ENCODE data around the gene GALNT1.

GALNT1 gene

DNA sequence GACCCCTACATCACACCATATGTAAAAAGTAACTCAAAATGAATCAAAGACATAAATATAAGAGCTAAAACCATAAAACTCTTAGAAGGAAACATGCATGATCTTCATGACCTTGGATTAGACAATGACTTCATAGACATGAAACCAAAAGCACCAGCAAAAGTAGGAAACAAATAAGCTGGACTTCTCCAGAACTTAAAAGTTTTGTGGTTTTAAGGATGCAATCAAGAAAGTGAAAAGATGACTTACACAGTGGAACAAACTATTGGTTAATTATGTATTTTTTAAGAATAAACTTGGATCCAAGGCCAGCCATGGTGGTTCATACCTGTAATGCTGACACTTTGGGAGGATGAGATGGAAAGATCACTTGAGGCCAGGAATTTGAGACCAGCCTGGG is 150.2 kb downstream of the GALNT1 start:
- Histone ChIP-seq H3K9ac (no peak overlapping the region), H3K27ac (no peak overlapping the region), H3K4me2 (ENCODE audit: low read length) (no peak overlapping the region), H3K4me1 (no peaks in the 10 kb centered on the region), H3K79me2 (no peaks in the 10 kb centered on the region), H3K36me3 (ENCODE audit: control insufficient read depth, insufficient read depth, low read length) (no peaks in the 10 kb centered on the region), H3K4me3 (ENCODE audit: low read depth, low read length) (no peak overlapping the region), H3K27me3 (ENCODE audit: control insufficient read depth, insufficient read depth, low read length) (no peaks in the 10 kb centered on the region), H2AFZ (no peak overlapping the region), H3K9me3 (ENCODE audit: control insufficient read depth, low read length) (no peaks in the 10 kb centered on the region)
- TF ChIP-seq, protein P1, sequence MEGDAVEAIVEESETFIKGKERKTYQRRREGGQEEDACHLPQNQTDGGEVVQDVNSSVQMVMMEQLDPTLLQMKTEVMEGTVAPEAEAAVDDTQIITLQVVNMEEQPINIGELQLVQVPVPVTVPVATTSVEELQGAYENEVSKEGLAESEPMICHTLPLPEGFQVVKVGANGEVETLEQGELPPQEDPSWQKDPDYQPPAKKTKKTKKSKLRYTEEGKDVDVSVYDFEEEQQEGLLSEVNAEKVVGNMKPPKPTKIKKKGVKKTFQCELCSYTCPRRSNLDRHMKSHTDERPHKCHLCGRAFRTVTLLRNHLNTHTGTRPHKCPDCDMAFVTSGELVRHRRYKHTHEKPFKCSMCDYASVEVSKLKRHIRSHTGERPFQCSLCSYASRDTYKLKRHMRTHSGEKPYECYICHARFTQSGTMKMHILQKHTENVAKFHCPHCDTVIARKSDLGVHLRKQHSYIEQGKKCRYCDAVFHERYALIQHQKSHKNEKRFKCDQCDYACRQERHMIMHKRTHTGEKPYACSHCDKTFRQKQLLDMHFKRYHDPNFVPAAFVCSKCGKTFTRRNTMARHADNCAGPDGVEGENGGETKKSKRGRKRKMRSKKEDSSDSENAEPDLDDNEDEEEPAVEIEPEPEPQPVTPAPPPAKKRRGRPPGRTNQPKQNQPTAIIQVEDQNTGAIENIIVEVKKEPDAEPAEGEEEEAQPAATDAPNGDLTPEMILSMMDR (IDR thresholded peaks at IDR 0.05), result no peak

DNA sequence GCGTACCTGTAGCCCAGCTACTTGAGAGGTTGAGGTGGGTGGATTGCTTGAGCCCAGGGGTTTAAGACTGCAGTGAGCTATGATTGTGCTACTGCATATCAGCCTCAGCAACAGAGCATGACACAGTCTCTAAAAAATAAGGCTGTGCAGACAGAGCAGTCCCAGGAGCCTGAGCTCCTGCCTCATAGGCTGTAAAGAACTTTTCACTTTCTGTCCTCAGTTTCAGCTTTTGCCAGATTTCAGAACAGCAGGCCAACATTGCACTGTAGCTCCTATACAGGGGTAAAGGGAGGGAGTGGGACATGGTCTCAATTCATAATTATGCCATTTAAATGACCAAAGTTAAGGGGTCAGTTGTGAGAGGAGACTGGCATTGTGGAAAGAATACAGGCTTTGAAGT is 150.6 kb downstream of the GALNT1 start:
- H2AFZ ChIP-seq, result no peak overlapping the region
- H3K27me3 ChIP-seq (ENCODE audit: control insufficient read depth, insufficient read depth, low read length), result no peaks in the 10 kb centered on the region
- no peaks in the 10 kb centered on the region for H3K79me2 ChIP-seq
- H3K4me1 ChIP-seq, result no peaks in the 10 kb centered on the region
- H3K4me2 ChIP-seq (ENCODE audit: low read length), result no peak overlapping the region
- no peak overlapping the region for H3K27ac ChIP-seq
- H3K9ac ChIP-seq, result no peak overlapping the region
- TF ChIP-seq, protein P1 (IDR thresholded peaks at IDR 0.05), result no peak
- H3K36me3 ChIP-seq (ENCODE audit: control insufficient read depth, insufficient read depth, low read length), result no peaks in the 10 kb centered on the region
- H3K9me3 ChIP-seq (ENCODE audit: control insufficient read depth, low read length), result no peaks in the 10 kb centered on the region
- H3K4me3 ChIP-seq (ENCODE audit: low read depth, low read length), result no peak overlapping the region

DNA sequence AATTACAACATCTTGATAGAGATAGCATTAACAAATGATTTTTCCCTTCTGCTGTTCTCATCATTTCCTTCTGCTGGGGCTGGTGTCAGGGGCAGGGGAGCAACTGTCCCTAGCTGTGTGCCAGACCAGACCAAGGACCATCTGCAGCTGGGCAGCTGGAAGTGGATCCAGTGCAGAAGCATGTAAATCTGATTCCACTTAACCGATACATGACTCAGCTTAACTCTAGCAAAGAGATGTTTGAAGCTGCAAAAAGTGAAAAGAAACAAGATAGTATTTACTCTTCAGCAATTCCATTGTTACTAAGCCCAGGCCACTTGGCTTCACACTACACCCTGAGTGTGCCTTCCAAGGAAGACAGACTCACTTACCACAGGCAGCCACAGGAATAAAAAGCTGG is 151.1 kb downstream of the GALNT1 start:
- H3K27ac ChIP-seq, result no peak overlapping the region
- no peaks in the 10 kb centered on the region for H3K9me3 ChIP-seq (ENCODE audit: control insufficient read depth, low read length)
- no peaks in the 10 kb centered on the region for H3K27me3 ChIP-seq (ENCODE audit: control insufficient read depth, insufficient read depth, low read length)
- no peak overlapping the region for H3K9ac ChIP-seq
- H2AFZ ChIP-seq, result no peak overlapping the region
- H3K36me3 ChIP-seq (ENCODE audit: control insufficient read depth, insufficient read depth, low read length), result no peaks in the 10 kb centered on the region
- no peak overlapping the region for H3K4me2 ChIP-seq (ENCODE audit: low read length)
- no peaks in the 10 kb centered on the region for H3K79me2 ChIP-seq
- no peak overlapping the region for H3K4me3 ChIP-seq (ENCODE audit: low read depth, low read length)
- no peaks in the 10 kb centered on the region for H3K4me1 ChIP-seq
- TF ChIP-seq, protein P1 (IDR thresholded peaks at IDR 0.05), result no peak

DNA sequence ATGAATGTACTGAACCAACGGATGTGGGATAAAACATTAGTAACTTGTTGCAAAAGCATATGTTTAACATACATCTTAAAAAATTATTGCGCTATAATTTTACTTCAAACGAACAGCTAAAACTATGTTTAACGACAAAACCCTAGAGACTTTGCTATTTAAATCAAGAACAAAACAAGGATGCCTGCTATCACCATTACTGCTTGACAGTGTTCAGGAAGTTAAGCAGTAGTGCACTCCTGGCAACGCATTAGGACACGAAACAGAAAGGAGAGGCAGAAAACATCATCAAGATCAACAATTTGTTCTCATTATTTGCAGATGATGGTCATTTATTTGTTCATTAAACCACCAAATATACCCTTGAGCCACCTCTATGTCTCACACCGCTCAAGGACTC is 151.9 kb downstream of the GALNT1 start:
- Histone ChIP-seq H3K27me3 (ENCODE audit: control insufficient read depth, insufficient read depth, low read length) (no peaks in the 10 kb centered on the region), H3K4me2 (ENCODE audit: low read length) (no peak overlapping the region), H2AFZ (no peak overlapping the region), H3K36me3 (ENCODE audit: control insufficient read depth, insufficient read depth, low read length) (no peaks in the 10 kb centered on the region), H3K9me3 (ENCODE audit: control insufficient read depth, low read length) (no peaks in the 10 kb centered on the region), H3K27ac (no peak overlapping the region), H3K4me1 (no peaks in the 10 kb centered on the region), H3K79me2 (no peaks in the 10 kb centered on the region), H3K9ac (no peak overlapping the region), H3K4me3 (ENCODE audit: low read depth, low read length) (no peak overlapping the region)
- TF ChIP-seq, protein P1 (IDR thresholded peaks at IDR 0.05), result no peak

DNA sequence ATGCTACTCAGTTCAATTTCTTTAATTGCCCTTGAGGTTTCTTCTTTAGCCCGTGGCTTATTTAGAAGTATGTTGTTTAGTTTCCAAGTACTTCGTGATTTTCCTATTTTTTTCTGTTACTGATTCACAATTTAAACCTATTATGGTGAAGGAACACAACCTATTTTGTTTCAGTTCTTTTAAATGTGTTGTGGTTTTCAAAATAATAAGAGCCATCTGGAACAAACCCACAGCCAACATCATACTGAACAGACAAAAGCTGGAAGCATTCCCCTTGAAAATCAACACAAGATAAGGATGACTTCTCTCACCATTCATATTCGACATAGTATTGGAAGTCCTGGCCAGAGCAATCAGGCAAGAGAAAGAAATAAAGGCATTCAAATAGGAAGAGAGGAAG is 155.2 kb downstream of the GALNT1 start:
- no peaks in the 10 kb centered on the region for H3K27me3 ChIP-seq (ENCODE audit: control insufficient read depth, insufficient read depth, low read length)
- no peaks in the 10 kb centered on the region for H3K9me3 ChIP-seq (ENCODE audit: control insufficient read depth, low read length)
- H3K27ac ChIP-seq, result no peak overlapping the region
- no peak overlapping the region for H2AFZ ChIP-seq
- no peak overlapping the region for H3K9ac ChIP-seq
- no peaks in the 10 kb centered on the region for H3K36me3 ChIP-seq (ENCODE audit: control insufficient read depth, insufficient read depth, low read length)
- no peaks in the 10 kb centered on the region for H3K4me1 ChIP-seq
- TF ChIP-seq, protein P1 (IDR thresholded peaks at IDR 0.05), result no peak
- no peak overlapping the region for H3K4me2 ChIP-seq (ENCODE audit: low read length)
- H3K79me2 ChIP-seq, result no peaks in the 10 kb centered on the region
- H3K4me3 ChIP-seq (ENCODE audit: low read depth, low read length), result no peak overlapping the region

Measured in parathyroid adenoma (tissue), 2 donors.